HL-60 (cell line): ENCODE results near the gene RP9.

ENCODE experiments used
- CTCF ChIP-seq: IDR thresholded peaks from one replicate; pipeline ENCODE4 v1.5.1; 2011; ENCODE audit warnings: low read length, control low read depth, inconsistent platforms; ENCODE audit not compliant: insufficient read depth
- POLR2AphosphoS5 ChIP-seq: IDR thresholded peaks from 2 replicates; pipeline ENCODE4 v1.6.1; 2012; ENCODE audit warnings: low read depth

GRCh38 chr7:33075818-33076518 lies 33.2 kb downstream of the RP9 start:
- TF ChIP-seq CTCF (no peak), POLR2AphosphoS5 (no peak)
